GM12878 (cell line): ENCODE measurements around the gene PTGFRN. TPM values are rescaled to one million over a fixed set of nuclear protein-coding genes. Genes with fewer than 3 reads are reported as not detected.
A peak's percentile ranks its signal among the peaks of the same experiment; 100 is the strongest.
"Not testable (repeated sequence)": the region's sequence is repeated elsewhere in the genome, so short reads cannot be mapped to it uniquely, and the experiment has no call there.

Source experiments
- ATAC-seq: fragments of 200-7000 bp; cut with Tn5 transposase; 3 replicates; pipeline ENCODE4 v1.9.1; 2020; ENCODE audit warnings: mild to moderate bottlenecking, moderate library complexity
- BruUV-seq: library from RNA; stranded (reverse); fragments of 400-500 nt; replicated peaks from 2 replicates; lab custom pipeline; 2021; lab: Mats Ljungman, UMichigan
- CTCF ChIA-PET: fragments of 300-600 bp; sonication (Branson Sonifier 250); formaldehyde crosslinking; extraction: SDS; loops from one replicate; lab custom pipeline; 2021; ENCODE audit warnings: inconsistent platforms; lab: Yijun Ruan, JAX
- POLR2A ChIA-PET: fragments of 350-600 bp; formaldehyde crosslinking; extraction: SDS; loops from one replicate; lab custom pipeline; 2021; ENCODE audit warnings: inconsistent platforms; lab: Charles Lee
- RAD21 ChIA-PET: fragments of 300-600 bp; sonication (Branson Sonifier 250); formaldehyde crosslinking; loops from one replicate; lab custom pipeline; 2023; ENCODE audit warnings: antibody characterized with exemption; ENCODE audit not compliant: unreplicated experiment; lab: Charles Lee
- SMC1A ChIA-PET: fragments of 300-600 bp; sonication (Branson Sonifier 250); formaldehyde crosslinking; loops from one replicate; lab custom pipeline; 2023; ENCODE audit not compliant: unreplicated experiment, uncharacterized antibody; lab: Charles Lee
- DNase-seq: peaks from one replicate; pipeline ENCODE4 v3.0.0-alpha.2; 2011; ENCODE audit warnings: low read depth, low spot score
- FAIRE-seq: peaks from 3 replicates; lab custom pipeline; 2011; peaks lifted over from hg19 to GRCh38; lab: Jason Lieb, UNC
- H2AFZ ChIP-seq: 2 replicates; pipeline ENCODE4 v1.6.0; 2011; ENCODE audit warnings: low read depth, low read length, control low read depth; ENCODE audit not compliant: control insufficient read depth
- H3K27ac ChIP-seq: 2 replicates; pipeline ENCODE4 v1.5.1; 2011; ENCODE audit warnings: control low read depth; ENCODE audit not compliant: control insufficient read depth, insufficient read depth
- H3K27me3 ChIP-seq, 2 experiments: replicated peaks in 1 of 2; 2 replicates each; pipeline versions ENCODE4 v1.6.0 to v1.6.1; 2011; ENCODE audit warnings: low read length in 1 of 2; ENCODE audit not compliant: control insufficient read depth in 2 of 2, insufficient read depth in 2 of 2
- H3K36me3 ChIP-seq, 2 experiments: 2 replicates each; pipeline ENCODE4 v1.5.1; 2011; ENCODE audit warnings: low read length in 1 of 2; ENCODE audit not compliant: control insufficient read depth in 2 of 2, insufficient read depth in 2 of 2
- H3K4me1 ChIP-seq: 2 replicates; pipeline ENCODE4 v1.6.1; 2011; ENCODE audit warnings: mild to moderate bottlenecking, low read length, moderate library complexity, mixed read lengths; ENCODE audit not compliant: control insufficient read depth, insufficient read depth
- H3K4me2 ChIP-seq: 2 replicates; pipeline ENCODE4 v1.6.0; 2011; ENCODE audit warnings: control low read depth; ENCODE audit not compliant: control insufficient read depth, insufficient read depth
- H3K4me3 ChIP-seq: fragments of 200-600 bp; sonication (generic); 2 replicates; pipeline ENCODE4 v1.5.1; 2016
- H3K79me2 ChIP-seq: 2 replicates; pipeline ENCODE4 v1.6.0; 2011; ENCODE audit warnings: low read length; ENCODE audit not compliant: control insufficient read depth, insufficient read depth
- H3K9ac ChIP-seq: 2 replicates; pipeline ENCODE4 v1.8.0; 2011; ENCODE audit warnings: low read length, control low read depth, mixed read lengths; ENCODE audit not compliant: control insufficient read depth, insufficient read depth
- H3K9me3 ChIP-seq: replicated peaks from 3 replicates; pipeline ENCODE4 v1.5.1; 2011; ENCODE audit warnings: mild to moderate bottlenecking, low read length; ENCODE audit not compliant: control insufficient read depth, insufficient read depth
- H4K20me1 ChIP-seq: 2 replicates; pipeline ENCODE4 v1.6.0; 2011; ENCODE audit not compliant: control insufficient read depth, insufficient read depth
- ATF3 ChIP-seq: IDR thresholded peaks from 2 replicates; pipeline ENCODE4 v1.6.1; 2011; ENCODE audit warnings: low read depth, mild to moderate bottlenecking, low read length, moderate library complexity, borderline replicate concordance; ENCODE audit errors: extremely low read depth
- BCL11A ChIP-seq: IDR thresholded peaks from 2 replicates; pipeline ENCODE4 v1.6.1; 2011; ENCODE audit warnings: low read depth, low read length
- BMI1 ChIP-seq: fragments of 450-650 bp; IDR thresholded peaks from 2 replicates; pipeline ENCODE4 v1.6.1; 2016; ENCODE audit warnings: mild to moderate bottlenecking, moderate library complexity, borderline replicate concordance
- CEBPB ChIP-seq, 2 experiments: fragments of 150-350 bp in 1 of 2; IDR thresholded peaks; 2 replicates each; pipeline ENCODE4 v1.6.1; 2012 to 2014; ENCODE audit warnings: low read depth in 2 of 2, low read length in 2 of 2, borderline replicate concordance in 1 of 2, inconsistent platforms in 1 of 2
- GATAD2B ChIP-seq: fragments of 450-650 bp; conservative IDR thresholded peaks from 2 replicates; pipeline ENCODE4 v1.6.1; 2017; ENCODE audit warnings: low read depth, mild to moderate bottlenecking, moderate library complexity
- HDAC6 ChIP-seq: fragments of 200-600 bp; sonication (generic); IDR thresholded peaks from one replicate; pipeline ENCODE4 v1.8.0; 2017; ENCODE audit warnings: antibody characterized with exemption; ENCODE audit not compliant: unreplicated experiment
- HDGF ChIP-seq: fragments of 450-650 bp; IDR thresholded peaks from 2 replicates; pipeline ENCODE4 v1.6.1; 2016; ENCODE audit warnings: antibody characterized with exemption
- IKZF1 ChIP-seq: fragments of 450-650 bp; conservative IDR thresholded peaks from 2 replicates; pipeline ENCODE4 v1.6.1; 2017; ENCODE audit warnings: antibody characterized with exemption, mild to moderate bottlenecking
- IKZF2 ChIP-seq, 2 experiments: fragments of 450-650 bp; IDR thresholded peaks; 2 replicates each; pipeline ENCODE4 v1.6.1; 2017; ENCODE audit warnings: mild to moderate bottlenecking in 2 of 2, moderate library complexity in 2 of 2
- MLLT1 ChIP-seq: fragments of 450-650 bp; IDR thresholded peaks from 2 replicates; pipeline ENCODE4 v1.6.1; 2016; ENCODE audit warnings: mild to moderate bottlenecking
- MTA2 ChIP-seq: fragments of 450-650 bp; IDR thresholded peaks from 2 replicates; pipeline ENCODE4 v1.6.1; 2016; ENCODE audit warnings: low read depth, mild to moderate bottlenecking, moderate library complexity
- MXI1 ChIP-seq: fragments of 150-350 bp; IDR thresholded peaks from 2 replicates; pipeline ENCODE4 v1.6.1; 2011; ENCODE audit warnings: low read depth, mild to moderate bottlenecking, inconsistent platforms, low read length, improper control_type of control experiment
- NFXL1 ChIP-seq: fragments of 450-650 bp; IDR thresholded peaks from 2 replicates; pipeline ENCODE4 v1.6.1; 2017; ENCODE audit warnings: antibody characterized with exemption, mild to moderate bottlenecking, borderline replicate concordance
- NRF1 ChIP-seq: conservative IDR thresholded peaks from 2 replicates; pipeline ENCODE4 v1.6.1; 2011; ENCODE audit warnings: mild to moderate bottlenecking, low read depth, low read length, improper control_type of control experiment
- PAX5 ChIP-seq: IDR thresholded peaks from 2 replicates; pipeline ENCODE4 v1.6.1; 2011; ENCODE audit warnings: low read depth, low read length, borderline replicate concordance
- SIN3A ChIP-seq: IDR thresholded peaks from 2 replicates; pipeline ENCODE4 v1.6.1; 2012; ENCODE audit warnings: low read depth, low read length, improper control_type of control experiment
- SMAD5 ChIP-seq: IDR thresholded peaks from 2 replicates; pipeline ENCODE4 v1.6.1; 2016; ENCODE audit warnings: antibody characterized with exemption, low read depth
- ZNF622 ChIP-seq: fragments of 450-650 bp; IDR thresholded peaks from 2 replicates; pipeline ENCODE4 v1.6.1; 2017; ENCODE audit warnings: mild to moderate bottlenecking, inconsistent platforms
- WGBS: methylation state at CpG from one replicate; pipeline ENCODE4 v1.1.6; 2016; ENCODE audit warnings: low lambda C conversion rate; ENCODE audit not compliant: insufficient replicate concordance, insufficient coverage; ENCODE audit errors: missing lambda C conversion rate; 5-methylcytosine and 5-hydroxymethylcytosine counted together
- in situ Hi-C: fragments of 300-500 bp; cut with MboI; formaldehyde crosslinking; loops from 9 replicates; pipeline ENCODE4 v1.14.3; 2018; ENCODE audit warnings: mixed read lengths
- intact Hi-C: fragments of 100-400 bp; cut with micrococcal nuclease; formaldehyde crosslinking; loops from one replicate; pipeline ENCODE4 v1.14.2; 2022; ENCODE audit not compliant: unreplicated experiment
- polyA plus RNA-seq, 11 experiments: library from polyadenylated mRNA; depleted of rRNA in 4 of 11; unstranded in 6 of 11; stranded (reverse) in 5 of 11; fragments of >200 nt; fragmentation: Nextera tagmentation in 4 of 11; fragmentation: Illumina TruSeq in 1 of 11; extraction: Ambion mirVana in 4 of 11; extraction: Trizol in 1 of 11; gene quantifications; 1 replicate in 1 of 11; 2 replicates in 10 of 11; pipeline versions ENCODE4 v1.2.1 to v1.2.3, GENCODE V29; 2011 to 2016; ENCODE audit warnings: inconsistent platforms in 2 of 11, missing spikeins in 2 of 11, low read depth in 1 of 11
- total RNA-seq, 4 experiments: library from RNA; depleted of rRNA in 3 of 4; stranded (reverse); fragments of >200 nt in 3 of 4; fragmentation: Illumina TruSeq in 1 of 4; extraction: Trizol in 1 of 4; gene quantifications; 2 replicates each; pipeline versions ENCODE4 v1.2.1 to v1.2.3, GENCODE V29; 2013 to 2021
- TF ChIP-seq, protein P1 (sequence below): fragments of 450-650 bp; formaldehyde crosslinking; IDR thresholded peaks from 2 replicates; pipeline ENCODE4 v1.4.0; 2020; ENCODE audit warnings: mild to moderate bottlenecking, moderate library complexity

PTGFRN gene
- total and polyA plus RNA-seq, 10 of the 15 experiments (the other 5 are each of a cell fraction or from before 2014, with no cell fraction given): 2.7 to 8.3 (median 5.1) TPM

DNA sequence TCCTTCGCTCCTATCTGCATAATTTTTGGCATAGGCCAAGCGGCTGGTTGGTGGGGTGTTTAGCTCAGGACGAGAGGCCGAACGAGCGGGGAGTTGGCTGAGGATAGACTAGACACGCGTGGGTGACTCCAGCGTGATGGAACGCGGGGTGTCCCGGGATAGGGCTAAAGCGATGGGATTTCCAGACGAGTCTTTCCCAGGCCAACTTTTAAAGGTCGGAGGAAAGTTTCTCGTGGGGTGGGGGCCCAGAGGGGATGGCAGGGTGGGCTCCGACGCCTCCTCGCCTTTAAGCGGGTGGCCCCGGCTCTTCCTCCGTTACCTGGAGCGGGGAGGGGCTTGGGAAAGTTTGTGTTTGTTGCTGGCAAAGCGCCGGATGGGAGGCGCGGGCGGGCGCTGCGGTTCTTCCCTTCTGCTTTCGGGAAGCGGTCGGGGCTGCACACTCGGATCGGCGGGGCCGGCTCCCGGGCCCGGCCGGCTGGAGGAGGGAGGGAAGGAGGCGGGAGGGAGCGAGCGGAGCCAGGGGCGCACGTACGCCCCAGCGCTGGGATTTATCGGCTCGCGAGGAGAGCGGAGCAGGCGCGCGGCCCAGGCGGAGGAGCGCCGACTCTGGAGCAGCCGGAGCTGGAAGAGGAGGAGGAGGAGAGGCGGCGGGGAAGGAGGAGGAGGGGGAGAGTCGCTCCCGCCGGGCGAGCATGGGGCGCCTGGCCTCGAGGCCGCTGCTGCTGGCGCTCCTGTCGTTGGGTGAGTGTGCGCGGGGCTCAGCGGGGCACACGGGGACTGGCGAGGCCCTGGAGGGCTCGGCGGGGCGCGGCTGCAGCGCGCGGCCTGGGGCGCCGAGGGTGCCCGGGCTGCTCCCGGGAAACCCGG, at the start of gene PTGFRN (continued):
- TF ChIP-seq PAX5: no peak
- peak; percentile 31 for TF ChIP-seq HDAC6
- TF ChIP-seq MTA2: no peak
- no peak for TF ChIP-seq SIN3A
- no peak for TF ChIP-seq BMI1
- no peak for TF ChIP-seq BCL11A
- no peak for TF ChIP-seq SMAD5
- no peak for TF ChIP-seq NFXL1
- no peak for TF ChIP-seq NRF1
- no peak for TF ChIP-seq ATF3
- TF ChIP-seq MXI1: no peak; the same call in 1 of the 2 replicates
- TF ChIP-seq ZNF622: no peak
- TF ChIP-seq, protein P1, sequence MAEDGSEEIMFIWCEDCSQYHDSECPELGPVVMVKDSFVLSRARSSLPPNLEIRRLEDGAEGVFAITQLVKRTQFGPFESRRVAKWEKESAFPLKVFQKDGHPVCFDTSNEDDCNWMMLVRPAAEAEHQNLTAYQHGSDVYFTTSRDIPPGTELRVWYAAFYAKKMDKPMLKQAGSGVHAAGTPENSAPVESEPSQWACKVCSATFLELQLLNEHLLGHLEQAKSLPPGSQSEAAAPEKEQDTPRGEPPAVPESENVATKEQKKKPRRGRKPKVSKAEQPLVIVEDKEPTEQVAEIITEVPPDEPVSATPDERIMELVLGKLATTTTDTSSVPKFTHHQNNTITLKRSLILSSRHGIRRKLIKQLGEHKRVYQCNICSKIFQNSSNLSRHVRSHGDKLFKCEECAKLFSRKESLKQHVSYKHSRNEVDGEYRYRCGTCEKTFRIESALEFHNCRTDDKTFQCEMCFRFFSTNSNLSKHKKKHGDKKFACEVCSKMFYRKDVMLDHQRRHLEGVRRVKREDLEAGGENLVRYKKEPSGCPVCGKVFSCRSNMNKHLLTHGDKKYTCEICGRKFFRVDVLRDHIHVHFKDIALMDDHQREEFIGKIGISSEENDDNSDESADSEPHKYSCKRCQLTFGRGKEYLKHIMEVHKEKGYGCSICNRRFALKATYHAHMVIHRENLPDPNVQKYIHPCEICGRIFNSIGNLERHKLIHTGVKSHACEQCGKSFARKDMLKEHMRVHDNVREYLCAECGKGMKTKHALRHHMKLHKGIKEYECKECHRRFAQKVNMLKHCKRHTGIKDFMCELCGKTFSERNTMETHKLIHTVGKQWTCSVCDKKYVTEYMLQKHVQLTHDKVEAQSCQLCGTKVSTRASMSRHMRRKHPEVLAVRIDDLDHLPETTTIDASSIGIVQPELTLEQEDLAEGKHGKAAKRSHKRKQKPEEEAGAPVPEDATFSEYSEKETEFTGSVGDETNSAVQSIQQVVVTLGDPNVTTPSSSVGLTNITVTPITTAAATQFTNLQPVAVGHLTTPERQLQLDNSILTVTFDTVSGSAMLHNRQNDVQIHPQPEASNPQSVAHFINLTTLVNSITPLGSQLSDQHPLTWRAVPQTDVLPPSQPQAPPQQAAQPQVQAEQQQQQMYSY (CRISPR knock-in tag): no peak
- TF ChIP-seq IKZF1: peak; percentile 53
- TF ChIP-seq GATAD2B: 0 out of 2 replicates have a peak, but pooled peaks have one; percentile 34
- peak; percentile 35 to 46; a peak in 2 of 4 replicates for TF ChIP-seq IKZF2 (IDR thresholded peaks at IDR 0.05)
- no peak for TF ChIP-seq HDGF
- TF ChIP-seq MLLT1: 0 out of 2 replicates have a peak, but pooled peaks have one; percentile 14
- no peak for TF ChIP-seq CEBPB (IDR thresholded peaks at IDR 0.05; ENCODE audit: borderline replicate concordance in 1 of 2, low read depth in 2 of 2, low read length in 2 of 2)
- TF ChIP-seq, all 136 proteins: peak for 7

GRCh38 chr1:116860167-116860566, 49.5 kb upstream of the PTGFRN start:
- FAIRE-seq, SMC1A ChIA-PET, BruUV-seq: not testable (repeated sequence)

More at GRCh38 chr1:116860167-116860566, 49.5 kb upstream of the PTGFRN start:
- in situ Hi-C loops, H3K9me3 ChIP-seq, H3K27me3 ChIP-seq, H3K27ac ChIP-seq, H3K9ac ChIP-seq, H3K4me1 ChIP-seq, H3K4me2 ChIP-seq, H2AFZ ChIP-seq, H3K4me3 ChIP-seq, H3K79me2 ChIP-seq, DNase-seq, H4K20me1 ChIP-seq, H3K36me3 ChIP-seq, intact Hi-C loops, RAD21 ChIA-PET, ATAC-seq: not testable (repeated sequence)
- WGBS: 4% methylated on average over 2 of the region's 2 CpGs
- POLR2A ChIA-PET: interaction anchor here (0.6 kb wide), 1 partner anchor 8 kb away, joined by 3 read pairs; no protein-coding TSS in a partner anchor
- CTCF ChIA-PET: interaction anchor here (0.9 to 1.0 kb wide), 2 partner anchors 75 to 97 kb away, joined by 3 to 4 read pairs; no protein-coding TSS in a partner anchor
